CD14-positive monocyte (primary cell): Measurements from ENCODE around the gene TYW1. TPM values are rescaled to one million over a fixed set of nuclear protein-coding genes. Genes with fewer than 3 reads are reported as not detected.
"Not testable (repeated sequence)": the region's sequence is repeated elsewhere in the genome, so short reads cannot be mapped to it uniquely, and the experiment has no call there.

Experiments
- DNase-seq, 3 donors: peaks; one replicate each; pipeline ENCODE4 v3.0.0-alpha.2; 2011 to 2022
- H2AFZ ChIP-seq: 2 replicates; pipeline ENCODE4 v1.6.0; 2012; ENCODE audit warnings: mild to moderate bottlenecking, low read depth, low read length, inconsistent platforms; ENCODE audit not compliant: insufficient read depth, poor library complexity, severe bottlenecking
- H3K27ac ChIP-seq, 2 donors: 1 replicate in 1 of 2; 2 replicates in 1 of 2; pipeline ENCODE4 v1.5.1; 2012 to 2013; ENCODE audit warnings: low read length in 2 of 2, control low read depth in 1 of 2, inconsistent platforms in 1 of 2, low read depth in 1 of 2, mild to moderate bottlenecking in 1 of 2
- H3K27me3 ChIP-seq, 2 donors: one replicate each; pipeline versions ENCODE4 v1.6.0 to v1.6.1; 2011 to 2013; ENCODE audit warnings: low read length in 2 of 2; ENCODE audit not compliant: control insufficient read depth in 2 of 2, insufficient read depth in 2 of 2
- H3K36me3 ChIP-seq, 2 donors: replicated peaks in 1 of 2; 1 replicate in 1 of 2; 2 replicates in 1 of 2; pipeline versions ENCODE4 v1.5.1 to v1.6.1; 2012 to 2013; ENCODE audit warnings: low read length in 2 of 2, control low read depth in 1 of 2, inconsistent platforms in 1 of 2, mild to moderate bottlenecking in 1 of 2; ENCODE audit not compliant: insufficient read depth in 2 of 2, control insufficient read depth in 1 of 2
- H3K4me1 ChIP-seq, 2 donors: 1 replicate in 1 of 2; 2 replicates in 1 of 2; pipeline versions ENCODE4 v1.5.1 to v1.6.1; 2012 to 2013; ENCODE audit warnings: low read length in 2 of 2, control low read depth in 1 of 2, inconsistent platforms in 1 of 2, mild to moderate bottlenecking in 1 of 2, moderate library complexity in 1 of 2; ENCODE audit not compliant: insufficient read depth in 2 of 2, control insufficient read depth in 1 of 2
- H3K4me2 ChIP-seq: replicated peaks from 2 replicates; pipeline ENCODE3; 2012; ENCODE audit warnings: low read length, moderate library complexity, mild to moderate bottlenecking; ENCODE audit not compliant: poor library complexity, severe bottlenecking; ENCODE audit errors: extremely low read depth
- H3K4me3 ChIP-seq, 3 experiments: fragments of 200-600 bp in 1 of 3; sonication (generic) in 1 of 3; replicated peaks in 1 of 3; 1 replicate in 2 of 3; 2 replicates in 1 of 3; pipeline ENCODE4 v1.5.1; 2011 to 2013; ENCODE audit warnings: low read length in 3 of 3, mild to moderate bottlenecking in 3 of 3, control low read depth in 2 of 3, low read depth in 2 of 3, inconsistent platforms in 1 of 3, moderate library complexity in 1 of 3
- H3K79me2 ChIP-seq: 2 replicates; pipeline ENCODE4 v1.6.0; 2012; ENCODE audit warnings: mild to moderate bottlenecking, control low read depth, inconsistent platforms, low read length, moderate library complexity; ENCODE audit not compliant: insufficient read depth
- H3K9ac ChIP-seq: 2 replicates; pipeline ENCODE4 v1.6.0; 2017; ENCODE audit warnings: low read length, mild to moderate bottlenecking; ENCODE audit not compliant: insufficient read depth, poor library complexity, severe bottlenecking
- H3K9me3 ChIP-seq, 2 donors: replicated peaks in 1 of 2; 1 replicate in 1 of 2; 2 replicates in 1 of 2; pipeline versions ENCODE4 v1.5.1 to v1.6.1; 2012 to 2013; ENCODE audit warnings: low read length in 2 of 2, control low read depth in 1 of 2; ENCODE audit not compliant: control insufficient read depth in 1 of 2, insufficient read depth in 1 of 2
- H4K20me1 ChIP-seq: 2 replicates; pipeline ENCODE4 v1.6.0; 2012; ENCODE audit warnings: mild to moderate bottlenecking, low read length, control low read depth, moderate library complexity; ENCODE audit not compliant: insufficient read depth
- H3K27ac Mint-ChIP-seq, 7 donors: one replicate each; pipeline ENCODE4 v1.8.0; 2020; ENCODE audit warnings: mild to moderate bottlenecking in 7 of 7, mixed read lengths in 7 of 7, moderate library complexity in 6 of 7, inconsistent platforms in 2 of 7
- H3K27me3 Mint-ChIP-seq, 3 donors: one replicate each; pipeline ENCODE4 v1.8.0; 2021 to 2022; ENCODE audit warnings: low read depth in 3 of 3, mild to moderate bottlenecking in 3 of 3, mixed read lengths in 3 of 3, moderate library complexity in 3 of 3, inconsistent platforms in 1 of 3
- H3K36me3 Mint-ChIP-seq, 2 donors: one replicate each; pipeline ENCODE4 v1.8.0; 2020; ENCODE audit warnings: mixed read lengths in 2 of 2, inconsistent platforms in 1 of 2, mild to moderate bottlenecking in 1 of 2
- H3K4me1 Mint-ChIP-seq: one replicate; pipeline ENCODE4 v1.8.0; 2020; ENCODE audit warnings: mild to moderate bottlenecking, mixed read lengths
- H3K4me3 Mint-ChIP-seq, 2 donors: one replicate each; pipeline ENCODE4 v1.8.0; 2020; ENCODE audit warnings: mild to moderate bottlenecking in 2 of 2, mixed read lengths in 2 of 2, moderate library complexity in 1 of 2
- H3K9me3 Mint-ChIP-seq, 7 donors: one replicate each; pipeline ENCODE4 v1.8.0; 2020 to 2022; ENCODE audit warnings: mixed read lengths in 7 of 7, mild to moderate bottlenecking in 6 of 7, moderate library complexity in 6 of 7, inconsistent platforms in 2 of 7
- WGBS: methylation state at CpG from one replicate; pipeline ENCODE4 v1.1.5; 2013; ENCODE audit warnings: missing lambda C conversion rate; ENCODE audit not compliant: insufficient coverage; 5-methylcytosine and 5-hydroxymethylcytosine counted together
- intact Hi-C, 2 donors: fragments of 100-400 bp; cut with micrococcal nuclease; formaldehyde crosslinking; loops; one replicate each; pipeline versions ENCODE4 v1.15.0 to v1.15.1; 2023
- polyA plus RNA-seq, 3 donors: library from polyadenylated mRNA; depleted of rRNA in 1 of 3; unstranded in 2 of 3; stranded (reverse) in 1 of 3; fragments of 300-500 nt in 2 of 3; fragments of >200 nt in 1 of 3; fragmentation: Illumina TruSeq in 2 of 3; gene quantifications; 1 replicate in 2 of 3; 2 replicates in 1 of 3; pipeline ENCODE4 v1.2.3, GENCODE V29; 2012 to 2021

The TYW1 gene
- polyA plus RNA-seq, 3 donors = 6.3 to 9.0 (median 7.2) TPM

- H3K27me3 ChIP-seq, H3K4me1 Mint-ChIP-seq, H3K79me2 ChIP-seq, intact Hi-C loops, H3K4me3 Mint-ChIP-seq, H3K9me3 ChIP-seq, H2AFZ ChIP-seq, DNase-seq, H3K36me3 ChIP-seq, H3K36me3 Mint-ChIP-seq, H3K27ac ChIP-seq, H3K27me3 Mint-ChIP-seq, H3K4me2 ChIP-seq, H3K27ac Mint-ChIP-seq, H4K20me1 ChIP-seq, H3K9ac ChIP-seq, H3K4me3 ChIP-seq, H3K9me3 Mint-ChIP-seq, H3K4me1 ChIP-seq: not testable (repeated sequence)
- 100% methylated on average over 1 of the region's 9 CpGs for WGBS
These were observed 146.6 kb downstream of the TYW1 start for GRCh38 chr7:67143091-67143786.

- peaks cover 3 to 10% of the 10 kb centered on the region in 2 donors for H3K4me1 ChIP-seq
- H3K36me3 ChIP-seq, H3K9me3 ChIP-seq, H3K4me3 Mint-ChIP-seq, H3K27ac Mint-ChIP-seq, H3K4me2 ChIP-seq, H3K9ac ChIP-seq, H3K27me3 ChIP-seq, H3K79me2 ChIP-seq, H3K4me3 ChIP-seq, DNase-seq, H3K27me3 Mint-ChIP-seq, H2AFZ ChIP-seq, H3K36me3 Mint-ChIP-seq, intact Hi-C loops, H3K9me3 Mint-ChIP-seq, H4K20me1 ChIP-seq, H3K27ac ChIP-seq: not testable (repeated sequence)
- H3K4me1 Mint-ChIP-seq = peaks cover 16% of the 10 kb centered on the region
- no CpG with 5 or more reads among the region's 3 CpGs for WGBS
These were observed 149.1 kb downstream of the TYW1 start for GRCh38 chr7:67145581-67146193.

GRCh38 chr7:67149131-67149530 lies 152.5 kb downstream of the TYW1 start:
- H3K79me2 ChIP-seq, H3K27me3 Mint-ChIP-seq, DNase-seq, H4K20me1 ChIP-seq, H3K27me3 ChIP-seq, H3K9me3 Mint-ChIP-seq, H3K27ac ChIP-seq, H3K27ac Mint-ChIP-seq, H2AFZ ChIP-seq, H3K4me3 Mint-ChIP-seq, intact Hi-C loops, H3K4me3 ChIP-seq, H3K9me3 ChIP-seq, H3K36me3 ChIP-seq, H3K4me2 ChIP-seq, H3K9ac ChIP-seq: not testable (repeated sequence)
- H3K36me3 Mint-ChIP-seq = peaks cover 9 to 18% of the 10 kb centered on the region in 2 donors
- H3K4me1 Mint-ChIP-seq = peaks cover 23% of the 10 kb centered on the region
- H3K4me1 ChIP-seq = peaks cover 14% of the 10 kb centered on the region in 2 donors

GRCh38 chr7:67154374-67154773 lies 157.7 kb downstream of the TYW1 start:
- H3K36me3 ChIP-seq, H3K9ac ChIP-seq, H3K27me3 Mint-ChIP-seq, DNase-seq, H3K27me3 ChIP-seq, H3K4me3 ChIP-seq, H4K20me1 ChIP-seq, H3K4me2 ChIP-seq, intact Hi-C loops, H3K79me2 ChIP-seq, H2AFZ ChIP-seq, H3K27ac Mint-ChIP-seq, H3K4me3 Mint-ChIP-seq, H3K9me3 ChIP-seq, H3K27ac ChIP-seq: not testable (repeated sequence)
- Mint-ChIP-seq H3K9me3 (peaks cover 3 to 20% (median 9%) of the 10 kb centered on the region in 7 donors), H3K36me3 (peaks cover 22 to 29% of the 10 kb centered on the region in 2 donors), H3K4me1 (peaks cover 23% of the 10 kb centered on the region)
- peaks cover 14% of the 10 kb centered on the region in 2 donors for H3K4me1 ChIP-seq
